Hypothalamus (tissue), 51 donors: Measurements from ENCODE around the gene TMC8.
"Not testable (repeated sequence)": the region's sequence is repeated elsewhere in the genome, so short reads cannot be mapped to it uniquely, and the experiment has no call there.

Experiments
- DNase-seq, 51 donors: peaks; one replicate each; lab custom pipeline; 2025; lab: John Stamatoyannopoulos, UW

The TMC8 gene

DNA sequence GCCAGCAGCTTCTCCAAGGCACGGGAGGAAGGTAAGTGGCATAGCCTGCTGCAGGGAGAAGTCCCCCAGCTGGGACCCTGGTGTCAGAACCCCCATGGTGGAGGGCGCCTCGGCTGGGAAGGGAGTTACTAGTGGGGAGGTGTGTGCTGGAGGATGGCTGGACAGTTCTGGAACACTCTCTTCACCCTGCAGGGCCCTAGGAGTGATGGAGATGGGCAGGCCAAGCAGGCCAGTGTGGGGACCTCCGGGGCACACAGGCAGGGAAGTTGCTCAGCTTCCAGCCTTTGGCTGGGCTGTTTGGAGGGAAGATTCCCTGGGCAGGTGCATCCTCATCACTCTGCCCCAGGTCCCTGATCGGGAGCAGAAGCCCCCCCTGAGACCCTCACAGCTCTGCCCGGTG lies 16.3 kb downstream of the TMC8 start:
- DNase-seq = no peak

DNA sequence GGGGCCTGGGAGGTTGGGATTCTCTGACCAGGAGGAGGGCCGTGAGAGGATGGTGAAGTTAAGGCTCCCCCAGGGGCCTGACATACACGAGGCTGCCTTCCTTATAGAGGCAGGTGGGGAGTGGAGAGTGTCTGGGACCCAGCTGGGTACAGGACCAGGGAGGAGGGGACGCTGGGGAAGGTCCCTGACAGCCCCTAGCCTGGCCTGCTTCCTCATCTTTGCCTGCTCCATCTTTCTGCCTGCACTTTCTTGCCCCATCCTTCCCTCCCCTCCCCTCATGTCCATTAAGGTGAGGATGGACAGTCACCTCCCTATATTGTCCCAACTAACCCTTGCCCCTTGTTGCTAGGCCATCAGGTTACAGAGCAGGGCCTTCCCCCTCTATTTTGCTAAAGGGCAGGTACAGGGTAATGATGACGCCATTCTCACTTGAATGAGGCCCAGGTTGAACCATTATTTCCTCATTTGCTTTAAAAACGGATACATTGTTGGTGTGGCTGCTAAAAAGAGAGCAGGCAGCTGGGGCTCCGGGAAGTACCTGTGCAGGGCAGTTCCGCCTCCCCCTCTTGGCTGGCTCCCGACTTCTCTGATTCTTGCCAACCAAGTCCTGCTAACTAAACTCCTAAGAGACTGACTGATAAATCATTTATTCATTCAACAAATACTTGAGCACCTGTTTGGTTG lies 16.9 kb downstream of the TMC8 start:
- no peak for DNase-seq

GRCh38 chr17:78148286-78149016 lies 17.9 kb downstream of the TMC8 start:
- DNase-seq = no peak

DNA sequence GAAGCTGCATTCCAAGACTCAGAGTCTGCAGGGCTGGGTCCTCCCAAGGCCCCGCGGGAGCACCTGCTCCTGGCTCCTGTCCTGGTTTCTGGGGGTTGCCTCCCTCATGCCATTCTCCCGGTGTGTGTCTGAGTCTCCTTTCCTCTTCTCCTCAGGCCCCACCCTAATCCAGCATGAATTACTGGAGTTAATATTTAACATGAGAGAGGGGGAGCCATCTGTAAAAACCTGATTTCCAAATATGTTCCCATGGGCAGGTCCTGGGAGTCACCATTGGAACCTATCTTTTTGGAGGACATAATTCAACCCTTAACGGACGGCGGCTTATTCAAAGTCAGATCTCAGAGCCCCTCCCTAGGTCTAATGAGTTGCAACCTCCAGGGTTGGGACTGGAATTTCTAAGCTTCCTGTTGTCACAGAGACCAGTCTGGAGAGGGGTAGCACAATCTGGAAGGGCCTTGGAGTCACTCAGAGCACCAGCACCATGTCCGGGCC lies 21.0 kb downstream of the TMC8 start:
- DNase-seq = no peak

DNA sequence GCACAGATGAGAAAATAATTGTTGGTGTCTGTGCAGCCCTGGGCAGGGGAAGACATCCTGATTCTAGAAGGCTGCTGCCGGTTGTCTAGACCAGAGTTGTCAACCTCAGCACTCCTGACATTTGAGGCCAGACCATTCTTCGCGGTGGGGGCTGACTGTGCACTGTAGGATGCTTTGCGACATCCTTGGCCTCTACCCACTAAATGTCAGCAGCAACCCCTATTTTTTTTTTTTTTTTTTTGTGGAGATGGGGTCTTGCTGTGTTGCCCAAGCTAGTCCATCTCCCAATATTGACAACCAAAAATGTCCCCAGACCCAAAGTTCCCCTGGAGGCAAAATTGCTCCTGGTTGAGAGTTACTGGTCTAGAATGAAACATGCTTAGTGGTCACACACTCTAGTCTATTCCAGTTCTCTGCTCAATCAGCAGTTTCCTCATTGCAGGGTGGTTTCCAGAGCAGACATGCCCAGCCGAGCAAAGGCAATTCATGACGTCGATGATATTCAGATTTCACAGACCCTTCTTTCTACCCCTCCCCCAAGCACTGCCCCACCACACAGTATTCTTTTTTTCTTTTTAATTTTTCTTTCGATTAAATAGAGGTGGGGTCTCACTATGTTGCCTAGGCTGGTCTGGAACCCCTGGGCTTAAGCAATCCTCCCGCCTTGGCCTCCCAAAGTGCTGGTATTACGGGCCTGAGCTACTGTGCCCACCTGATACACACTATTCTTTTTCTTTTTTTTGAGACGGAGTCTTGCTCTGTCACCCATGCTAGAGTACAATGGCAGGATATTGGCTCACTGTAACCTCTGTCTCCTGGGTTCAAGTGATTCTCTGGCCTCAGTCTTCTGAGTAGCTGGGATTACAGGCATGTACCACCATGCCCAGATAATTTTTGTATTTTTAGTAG lies 24.6 kb downstream of the TMC8 start:
- DNase-seq = peak in 1 of 51 donors; percentile 15

- no peak for DNase-seq
Observed at GRCh38 chr17:78159575-78160158, 29.1 kb downstream of the TMC8 start.

DNA sequence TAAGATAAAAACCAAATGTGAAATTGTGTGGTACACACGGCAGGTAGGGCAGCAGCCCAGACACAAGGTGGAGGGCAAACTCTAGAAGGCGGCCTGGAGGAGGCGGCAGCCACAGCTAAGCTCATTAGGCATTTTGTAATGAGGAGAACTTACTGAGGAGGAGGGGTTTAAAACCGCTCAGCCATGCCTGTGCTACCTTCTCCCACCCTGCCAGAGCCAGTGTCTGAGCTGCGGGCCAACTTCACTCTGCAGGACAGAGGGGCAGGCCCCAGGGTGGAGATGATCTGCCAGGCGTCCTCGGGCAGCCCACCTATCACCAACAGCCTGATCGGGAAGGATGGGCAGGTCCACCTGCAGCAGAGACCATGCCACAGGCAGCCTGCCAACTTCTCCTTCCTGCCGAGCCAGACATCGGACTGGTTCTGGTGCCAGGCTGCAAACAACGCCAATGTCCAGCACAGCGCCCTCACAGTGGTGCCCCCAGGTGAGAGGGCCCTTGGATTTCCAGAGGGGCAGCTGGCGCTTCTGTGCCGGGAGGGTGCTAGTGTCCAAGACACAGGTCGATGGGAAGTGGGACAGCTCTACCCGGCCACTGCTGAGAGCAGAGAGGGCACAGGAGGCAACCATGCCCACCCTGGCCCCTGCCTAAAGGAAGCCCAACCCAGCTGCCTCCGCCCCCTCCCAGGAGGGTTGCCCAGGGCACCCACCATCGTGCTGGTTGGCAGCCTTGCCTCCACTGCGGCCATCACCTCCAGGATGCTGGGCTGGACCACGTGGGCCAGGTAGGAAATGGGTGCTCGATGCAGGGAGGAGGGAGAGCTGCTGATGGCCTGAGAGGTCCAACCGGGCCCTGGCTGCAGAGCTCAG lies 33.5 kb downstream of the TMC8 start:
- no peak for DNase-seq

- no peak for DNase-seq
Observed at GRCh38 chr17:78164748-78165607, 34.4 kb downstream of the TMC8 start.

- no peak for DNase-seq
Observed at GRCh38 chr17:78166416-78166815, 35.8 kb downstream of the TMC8 start.

DNA sequence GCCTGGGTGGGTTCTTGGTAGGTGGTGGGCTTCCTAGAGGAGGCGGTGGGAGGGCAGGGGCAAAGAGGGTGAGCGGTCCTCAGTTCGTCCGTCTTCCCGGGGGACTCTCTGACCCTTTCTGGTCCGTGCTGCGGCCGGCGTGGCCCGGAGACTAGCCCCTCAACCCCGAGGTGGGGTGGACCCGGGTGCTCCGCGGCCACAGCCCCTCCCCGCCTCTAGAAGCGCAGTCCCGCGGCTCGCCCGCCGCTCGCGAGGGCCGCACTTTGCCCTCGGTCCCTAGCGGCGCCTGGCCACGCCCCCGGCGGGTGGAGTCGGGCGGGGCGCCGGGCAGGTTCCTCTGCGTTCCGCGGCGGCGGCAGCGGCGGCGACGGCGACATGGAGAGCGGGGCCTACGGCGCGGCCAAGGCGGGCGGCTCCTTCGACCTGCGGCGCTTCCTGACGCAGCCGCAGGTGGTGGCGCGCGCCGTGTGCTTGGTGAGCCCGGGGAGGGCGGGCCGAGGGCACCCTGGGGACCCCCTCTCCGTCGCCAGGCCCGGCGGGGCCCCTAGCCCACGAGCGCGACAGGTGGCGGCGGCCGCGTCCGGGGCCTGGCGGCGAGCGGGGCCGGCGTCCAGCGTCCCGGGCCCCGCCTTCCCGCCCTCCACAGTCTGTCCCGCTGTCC lies 37.8 kb downstream of the TMC8 start, which contains the start of gene SYNGR2:
Gene SYNGR2 (plus strand): TSS at position 340 of the 661 bp plus-strand sequence. CDS start 36 bp downstream, at position 376.
- peak in 45 of 51 donors; percentile 12 to 85 (median 49) for DNase-seq

GRCh38 chr17:78168903-78169793 lies 38.6 kb downstream of the TMC8 start:
- peak in 41 of 51 donors; percentile 6 to 77 (median 40) for DNase-seq

- DNase-seq = no peak
Observed at GRCh38 chr17:78170692-78171590, 40.4 kb downstream of the TMC8 start.

DNA sequence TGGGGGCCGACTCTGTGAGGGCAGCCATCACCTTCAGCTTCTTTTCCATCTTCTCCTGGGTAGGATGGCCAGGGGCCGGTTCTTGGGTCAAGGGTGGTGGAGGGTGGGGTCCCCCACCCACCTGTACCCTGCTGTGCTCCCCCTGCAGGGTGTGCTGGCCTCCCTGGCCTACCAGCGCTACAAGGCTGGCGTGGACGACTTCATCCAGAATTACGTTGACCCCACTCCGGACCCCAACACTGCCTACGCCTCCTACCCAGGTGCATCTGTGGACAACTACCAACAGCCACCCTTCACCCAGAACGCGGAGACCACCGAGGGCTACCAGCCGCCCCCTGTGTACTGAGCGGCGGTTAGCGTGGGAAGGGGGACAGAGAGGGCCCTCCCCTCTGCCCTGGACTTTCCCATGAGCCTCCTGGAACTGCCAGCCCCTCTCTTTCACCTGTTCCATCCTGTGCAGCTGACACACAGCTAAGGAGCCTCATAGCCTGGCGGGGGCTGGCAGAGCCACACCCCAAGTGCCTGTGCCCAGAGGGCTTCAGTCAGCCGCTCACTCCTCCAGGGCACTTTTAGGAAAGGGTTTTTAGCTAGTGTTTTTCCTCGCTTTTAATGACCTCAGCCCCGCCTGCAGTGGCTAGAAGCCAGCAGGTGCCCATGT lies 41.1 kb downstream of the TMC8 start:
- DNase-seq = not testable (repeated sequence)

- DNase-seq = peak in 11 of 51 donors; percentile 9 to 38 (median 19)
Observed at GRCh38 chr17:78172249-78173051, 41.9 kb downstream of the TMC8 start.
